Mononuclear cell (primary cell): ENCODE data around the gene MRM1. TPM values are rescaled to one million over a fixed set of nuclear protein-coding genes. Genes with fewer than 3 reads are reported as not detected.
A peak's percentile ranks its signal among the peaks of the same experiment; 100 is the strongest.
"Not testable (repeated sequence)": the region's sequence is repeated elsewhere in the genome, so short reads cannot be mapped to it uniquely, and the experiment has no call there.

Source experiments
- H3K27me3 ChIP-seq: 2 replicates; pipeline ENCODE4 v1.6.0; 2011; ENCODE audit warnings: low read length, control low read depth; ENCODE audit not compliant: insufficient read depth
- H3K4me1 ChIP-seq: 2 replicates; pipeline ENCODE4 v1.5.1; 2011; ENCODE audit warnings: mild to moderate bottlenecking, low read length, control low read depth; ENCODE audit not compliant: insufficient read depth
- H3K4me3 ChIP-seq: 2 replicates; pipeline ENCODE4 v1.5.1; 2011; ENCODE audit warnings: mild to moderate bottlenecking, low read length, moderate library complexity
- H3K9me3 ChIP-seq: 2 replicates; pipeline ENCODE4 v1.5.1; 2011; ENCODE audit warnings: low read depth, mild to moderate bottlenecking, control low read depth, low read length
- total RNA-seq: library from RNA; depleted of rRNA; stranded (reverse); fragments of >200 nt; gene quantifications from one replicate; pipeline ENCODE4 v1.2.3, GENCODE V29; 2012

The MRM1 gene
- total RNA-seq, 1 donor = 1.5 TPM

DNA sequence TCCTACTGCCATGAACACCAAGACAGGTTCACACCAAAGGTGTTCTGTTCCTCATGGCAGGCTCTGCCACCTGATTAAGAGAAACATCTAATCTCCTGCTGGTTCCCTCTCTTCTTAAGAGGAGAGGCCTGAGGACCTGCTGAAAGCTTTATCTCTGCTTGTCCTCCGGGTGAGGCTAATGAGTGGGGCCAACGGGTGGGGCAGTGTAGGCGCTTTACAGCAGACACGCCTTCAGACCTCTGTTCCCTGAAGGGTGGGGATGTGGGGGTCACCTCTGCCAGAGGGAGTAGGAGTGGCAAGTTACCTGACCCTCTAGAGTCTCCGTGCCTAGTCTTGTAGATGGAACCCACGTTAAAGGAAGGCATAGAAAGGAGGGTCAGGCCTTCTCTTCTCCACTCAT lies 4.2 kb upstream of the MRM1 start:
- no peaks in the 10 kb centered on the region for H3K9me3 ChIP-seq
- H3K4me1 ChIP-seq = peaks cover 21% of the 10 kb centered on the region
- no peak overlapping the region for H3K4me3 ChIP-seq
- no peaks in the 10 kb centered on the region for H3K27me3 ChIP-seq

- peaks cover 21% of the 10 kb centered on the region for H3K4me1 ChIP-seq
- H3K4me3 ChIP-seq = no peak overlapping the region
- H3K9me3 ChIP-seq = no peaks in the 10 kb centered on the region
- no peaks in the 10 kb centered on the region for H3K27me3 ChIP-seq
Observed at GRCh38 chr17:36597866-36598777, 3.3 kb upstream of the MRM1 start.

DNA sequence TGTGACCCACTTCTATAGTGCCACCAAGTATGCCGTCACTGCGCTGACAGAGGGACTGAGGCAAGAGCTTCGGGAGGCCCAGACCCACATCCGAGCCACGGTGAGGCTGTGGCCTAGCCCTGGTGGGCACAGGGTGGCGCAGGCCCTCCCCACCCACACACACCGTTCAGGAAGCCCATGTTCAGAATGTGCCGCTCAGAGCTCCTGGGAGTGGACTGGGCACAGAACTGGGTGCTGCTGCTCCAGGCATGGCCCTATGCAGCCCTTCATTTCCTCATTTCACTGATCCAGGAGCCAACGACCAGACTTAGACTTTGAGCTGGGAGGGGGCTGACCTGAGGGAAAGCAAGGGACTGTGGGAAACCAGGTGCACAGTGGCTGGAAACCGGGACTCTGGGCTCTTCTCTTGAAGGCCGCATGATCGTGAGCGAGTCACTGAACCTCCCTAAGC lies 2.4 kb upstream of the MRM1 start:
- Histone ChIP-seq H3K4me1 (peaks cover 30% of the 10 kb centered on the region), H3K9me3 (no peaks in the 10 kb centered on the region), H3K4me3 (no peak overlapping the region), H3K27me3 (no peaks in the 10 kb centered on the region)

DNA sequence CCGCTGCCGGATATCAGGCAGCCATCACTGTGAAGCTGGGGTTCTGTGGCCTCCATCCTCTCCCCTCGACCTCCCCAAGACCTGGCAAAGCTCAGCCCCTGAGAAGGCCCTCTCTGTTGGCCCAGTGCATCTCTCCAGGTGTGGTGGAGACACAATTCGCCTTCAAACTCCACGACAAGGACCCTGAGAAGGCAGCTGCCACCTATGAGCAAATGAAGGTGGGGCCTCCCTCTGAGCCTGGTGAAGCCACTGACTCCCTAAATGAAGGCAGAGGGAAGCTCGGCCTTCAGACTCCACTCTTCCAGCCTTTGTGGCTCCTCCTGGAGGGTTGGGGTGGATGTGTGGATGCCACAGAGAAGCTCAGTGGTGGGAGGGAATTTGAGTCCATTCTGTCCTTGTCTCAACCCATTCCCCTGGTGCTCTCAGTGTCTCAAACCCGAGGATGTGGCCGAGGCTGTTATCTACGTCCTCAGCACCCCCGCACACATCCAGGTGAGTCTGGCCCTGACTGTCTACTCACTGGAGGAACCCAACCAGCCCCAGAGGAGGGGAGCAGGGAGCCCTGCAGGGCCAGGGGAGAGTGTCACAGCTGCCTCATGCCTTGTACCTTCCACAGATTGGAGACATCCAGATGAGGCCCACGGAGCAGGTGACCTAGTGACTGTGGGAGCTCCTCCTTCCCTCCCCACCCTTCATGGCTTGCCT lies 1.7 kb upstream of the MRM1 start:
- peaks cover 32% of the 10 kb centered on the region for H3K4me1 ChIP-seq
- H3K4me3 ChIP-seq = no peak overlapping the region
- no peaks in the 10 kb centered on the region for H3K9me3 ChIP-seq
- no peaks in the 10 kb centered on the region for H3K27me3 ChIP-seq

- no peak overlapping the region for H3K4me3 ChIP-seq
- peaks cover 37% of the 10 kb centered on the region for H3K4me1 ChIP-seq
- no peaks in the 10 kb centered on the region for H3K27me3 ChIP-seq
- H3K9me3 ChIP-seq = no peaks in the 10 kb centered on the region
Observed at GRCh38 chr17:36600465-36600864, 918 bp upstream of the MRM1 start.

DNA sequence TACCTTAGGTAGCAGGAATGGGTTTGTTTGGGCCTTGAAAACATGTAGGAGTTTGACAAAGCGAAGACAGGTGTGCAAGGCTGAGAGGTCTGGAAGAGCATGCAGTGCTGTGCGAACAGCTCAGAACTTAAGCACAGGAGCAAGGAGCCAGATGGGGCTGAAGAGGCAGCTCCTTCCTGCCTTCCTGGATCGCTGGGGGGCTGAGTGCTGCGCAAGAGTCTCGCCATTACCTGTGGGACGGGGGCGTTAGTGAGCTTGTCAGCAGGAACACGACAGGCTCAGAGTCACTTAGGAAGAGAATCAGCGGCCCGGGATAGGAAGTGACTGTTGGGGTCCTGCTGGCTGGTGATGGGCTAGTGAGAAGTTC lies 464 bp upstream of the MRM1 start:
- peaks cover 37% of the 10 kb centered on the region for H3K4me1 ChIP-seq
- no peaks in the 10 kb centered on the region for H3K27me3 ChIP-seq
- H3K9me3 ChIP-seq = no peaks in the 10 kb centered on the region
- H3K4me3 ChIP-seq = peak overlapping the region; percentile 97

- Histone ChIP-seq H3K4me3 (peak overlapping the region; percentile 97), H3K27me3 (no peaks in the 10 kb centered on the region), H3K4me1 (peaks cover 37% of the 10 kb centered on the region), H3K9me3 (no peaks in the 10 kb centered on the region)
Observed at GRCh38 chr17:36602030-36602748, 806 bp downstream of the MRM1 start.

- peaks cover 37% of the 10 kb centered on the region for H3K4me1 ChIP-seq
- peak overlapping the region; percentile 97 for H3K4me3 ChIP-seq
- no peaks in the 10 kb centered on the region for H3K9me3 ChIP-seq
- no peaks in the 10 kb centered on the region for H3K27me3 ChIP-seq
Observed at GRCh38 chr17:36602924-36603384, 1.6 kb downstream of the MRM1 start.

DNA sequence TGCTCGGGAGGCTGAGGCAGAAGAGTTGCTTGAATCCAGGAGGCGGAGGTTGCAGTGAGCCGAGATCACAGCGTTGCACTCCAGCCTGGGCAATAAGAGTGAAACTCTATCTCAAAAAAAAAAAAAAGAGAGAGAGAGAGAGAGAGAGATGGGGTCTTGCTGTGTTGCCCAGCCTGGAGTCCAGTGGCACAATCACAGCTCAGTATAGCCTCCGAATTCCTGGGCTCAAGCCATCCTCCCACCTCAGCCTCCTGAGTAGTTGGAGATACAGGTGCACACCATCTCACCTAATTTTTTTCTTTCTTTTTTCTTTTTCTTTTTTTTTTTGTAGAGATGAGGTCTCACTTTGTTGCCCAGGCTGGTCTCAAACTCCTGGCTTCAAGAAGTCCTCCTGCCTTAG lies 3.6 kb downstream of the MRM1 start:
- H3K4me1 ChIP-seq = peaks cover 49% of the 10 kb centered on the region
- not testable (repeated sequence) for H3K27me3 ChIP-seq, H3K4me3 ChIP-seq, H3K9me3 ChIP-seq

- Histone ChIP-seq H3K4me3 (no peak overlapping the region), H3K4me1 (peaks cover 27% of the 10 kb centered on the region), H3K27me3 (no peaks in the 10 kb centered on the region), H3K9me3 (no peaks in the 10 kb centered on the region)
Observed at GRCh38 chr17:36608280-36608679, 6.9 kb downstream of the MRM1 start.

GRCh38 chr17:36608794-36609497 lies 7.6 kb downstream of the MRM1 start:
- no peaks in the 10 kb centered on the region for H3K27me3 ChIP-seq
- H3K9me3 ChIP-seq = no peaks in the 10 kb centered on the region
- no peak overlapping the region for H3K4me3 ChIP-seq
- peaks cover 20% of the 10 kb centered on the region for H3K4me1 ChIP-seq

DNA sequence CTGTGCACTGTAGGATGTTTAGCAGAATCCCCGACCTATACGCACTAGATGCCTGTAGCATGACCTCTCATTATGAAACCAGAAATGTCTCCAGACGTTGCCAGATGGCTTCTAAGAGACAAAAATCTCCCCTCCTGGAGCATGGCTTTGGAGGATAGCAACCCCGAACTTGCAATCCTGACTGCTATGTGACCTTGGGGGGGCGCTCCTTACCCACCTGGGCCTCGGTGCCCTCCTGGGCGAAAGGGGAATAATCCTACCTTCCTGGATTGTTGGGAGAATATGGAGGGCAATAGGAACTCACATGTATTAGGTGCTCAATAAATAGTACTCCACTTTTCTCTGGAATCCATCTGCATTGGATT lies 8.1 kb downstream of the MRM1 start:
- Histone ChIP-seq H3K4me1 (peaks cover 17% of the 10 kb centered on the region), H3K4me3 (no peak overlapping the region), H3K27me3 (no peaks in the 10 kb centered on the region), H3K9me3 (no peaks in the 10 kb centered on the region)

GRCh38 chr17:36610474-36610873 lies 9.1 kb downstream of the MRM1 start:
- Histone ChIP-seq H3K4me3 (no peak overlapping the region), H3K27me3 (no peaks in the 10 kb centered on the region), H3K4me1 (peaks cover 12% of the 10 kb centered on the region), H3K9me3 (no peaks in the 10 kb centered on the region)

DNA sequence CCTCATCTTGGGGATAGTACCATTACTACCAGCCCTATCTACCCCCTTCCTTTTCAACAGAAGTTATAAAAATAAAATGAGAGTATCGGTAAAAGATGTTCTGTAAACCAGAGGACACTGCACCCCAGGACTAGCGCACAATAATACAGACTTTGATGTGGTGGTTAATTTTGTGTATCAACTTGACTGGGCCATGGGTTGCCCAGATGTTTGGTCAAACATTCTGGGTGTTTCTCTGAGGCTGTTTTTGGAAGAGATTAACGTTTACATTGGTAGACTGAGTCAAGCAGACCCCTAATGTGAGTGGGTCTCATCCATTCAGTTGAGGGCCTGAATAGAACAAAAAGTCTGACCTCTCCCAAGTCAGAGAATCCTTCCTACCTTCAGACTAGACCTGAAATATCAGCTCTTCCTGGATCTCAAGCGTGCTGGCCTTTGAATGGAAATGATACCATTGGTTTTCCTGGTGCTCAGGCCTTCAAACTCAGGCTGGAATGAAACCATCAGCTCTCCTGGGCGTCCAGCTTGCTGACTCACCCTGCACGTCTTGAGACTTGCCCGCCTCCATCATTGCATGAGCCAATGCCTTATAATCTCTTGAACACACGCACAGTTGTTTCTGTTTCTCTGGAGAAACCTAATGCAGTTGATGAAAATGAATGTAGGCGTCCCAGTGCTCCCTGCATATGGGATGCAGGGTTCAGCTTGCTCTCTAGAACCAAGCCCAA lies 10.1 kb downstream of the MRM1 start:
- Histone ChIP-seq H3K4me3 (no peak overlapping the region), H3K27me3 (no peaks in the 10 kb centered on the region), H3K9me3 (no peaks in the 10 kb centered on the region), H3K4me1 (peaks cover 12% of the 10 kb centered on the region)
